Measurements from ENCODE around the gene MSX2. TPM values are rescaled to one million over a fixed set of nuclear protein-coding genes. Genes with fewer than 3 reads are reported as not detected.
A peak's percentile ranks its signal among the peaks of the same experiment; 100 is the strongest.

The MSX2 gene
- total RNA-seq, 1 donor from 2014 or later: not detected

DNA sequence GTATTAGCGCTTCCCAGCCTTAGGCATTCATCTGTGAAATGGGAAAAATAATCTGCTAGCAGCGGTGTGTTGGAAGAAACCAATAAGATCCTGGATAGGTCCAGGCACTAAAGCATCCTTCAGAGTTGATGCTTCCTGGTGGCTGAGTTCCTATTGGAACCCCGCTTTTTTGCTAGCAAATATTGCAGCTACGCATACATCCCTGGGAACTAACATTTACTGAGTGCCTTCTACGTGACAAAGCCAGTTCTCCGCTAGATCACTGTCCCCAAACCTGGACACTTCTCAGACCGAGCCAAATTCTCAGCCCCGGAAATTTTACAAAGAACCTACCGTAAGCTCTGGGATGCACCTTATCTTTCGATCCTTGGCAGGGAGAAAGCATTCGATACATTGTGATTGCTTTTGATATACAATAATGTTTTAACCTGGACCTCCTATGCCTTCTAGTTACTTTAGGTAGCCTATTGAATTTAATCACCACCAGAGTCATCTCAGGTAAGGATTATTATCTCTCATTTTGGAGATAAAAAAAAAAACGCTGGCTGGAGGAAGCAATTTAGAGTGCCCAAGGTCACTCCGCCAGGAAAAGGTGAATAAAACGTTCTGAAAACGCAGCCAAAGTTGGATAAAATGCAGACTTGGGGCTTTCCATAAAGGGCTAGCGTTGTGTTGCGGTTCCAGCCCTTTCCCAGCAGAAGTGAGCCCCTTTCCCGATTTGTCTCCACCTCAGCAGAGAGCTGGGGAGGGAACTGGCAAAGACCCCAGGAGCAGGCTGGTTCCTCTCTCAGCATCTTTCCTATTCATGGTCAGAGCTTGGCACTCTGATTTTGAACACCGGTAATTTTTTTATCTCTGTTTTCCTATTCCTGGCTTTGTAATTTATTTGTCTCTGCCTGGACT, 2.6 kb upstream of the MSX2 start:
- Mint-ChIP-seq H3K27me3 (ENCODE audit: low read depth) (peaks cover 77% of the 10 kb centered on the region), H3K4me1 (ENCODE audit: low read depth) (peaks cover 5% of the 10 kb centered on the region), H3K36me3 (ENCODE audit: low read depth) (peaks cover 3% of the 10 kb centered on the region), H3K9me3 (no peaks in the 10 kb centered on the region), H3K27ac (no peak overlapping the region), H3K4me3 (ENCODE audit: low read depth) (no peak overlapping the region)
- DNase-seq (ENCODE audit: low spot score): no peak
- intact Hi-C loops (cut with micrococcal nuclease): loop anchor here (5.0 kb wide), 1 partner anchor 1484 kb away; the partner anchor contains the start of gene NKX2-5

DNA sequence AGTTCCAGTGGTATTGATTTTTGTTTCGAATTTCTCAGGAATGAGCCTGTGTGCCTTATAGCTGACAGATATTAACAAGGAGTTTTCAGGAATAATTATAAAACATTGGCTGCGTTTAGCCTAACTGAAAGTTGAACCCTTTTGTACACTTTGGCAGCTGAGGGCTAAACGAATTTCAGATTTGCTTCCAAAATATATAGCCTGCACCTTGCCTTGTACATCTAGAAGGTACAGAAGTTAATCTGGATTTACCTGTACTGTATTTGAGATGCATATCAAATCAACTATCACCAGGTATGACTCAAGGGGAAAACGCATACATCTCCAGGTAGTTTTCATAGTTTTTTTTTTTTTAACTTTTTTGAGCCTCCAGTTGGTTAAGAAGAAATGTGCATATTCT, 1.9 kb upstream of the MSX2 start:
- no peaks in the 10 kb centered on the region for H3K9me3 Mint-ChIP-seq
- intact Hi-C loops (cut with micrococcal nuclease): loop anchor here (5.0 kb wide), 1 partner anchor 1485 kb away; the partner anchor contains the start of gene NKX2-5
- peaks cover 5% of the 10 kb centered on the region for H3K4me1 Mint-ChIP-seq (ENCODE audit: low read depth)
- no peak overlapping the region for H3K27ac Mint-ChIP-seq
- peaks cover 83% of the 10 kb centered on the region for H3K27me3 Mint-ChIP-seq (ENCODE audit: low read depth)
- DNase-seq (ENCODE audit: low spot score): no peak
- no peak overlapping the region for H3K4me3 Mint-ChIP-seq (ENCODE audit: low read depth)
- peaks cover 3% of the 10 kb centered on the region for H3K36me3 Mint-ChIP-seq (ENCODE audit: low read depth)

DNA sequence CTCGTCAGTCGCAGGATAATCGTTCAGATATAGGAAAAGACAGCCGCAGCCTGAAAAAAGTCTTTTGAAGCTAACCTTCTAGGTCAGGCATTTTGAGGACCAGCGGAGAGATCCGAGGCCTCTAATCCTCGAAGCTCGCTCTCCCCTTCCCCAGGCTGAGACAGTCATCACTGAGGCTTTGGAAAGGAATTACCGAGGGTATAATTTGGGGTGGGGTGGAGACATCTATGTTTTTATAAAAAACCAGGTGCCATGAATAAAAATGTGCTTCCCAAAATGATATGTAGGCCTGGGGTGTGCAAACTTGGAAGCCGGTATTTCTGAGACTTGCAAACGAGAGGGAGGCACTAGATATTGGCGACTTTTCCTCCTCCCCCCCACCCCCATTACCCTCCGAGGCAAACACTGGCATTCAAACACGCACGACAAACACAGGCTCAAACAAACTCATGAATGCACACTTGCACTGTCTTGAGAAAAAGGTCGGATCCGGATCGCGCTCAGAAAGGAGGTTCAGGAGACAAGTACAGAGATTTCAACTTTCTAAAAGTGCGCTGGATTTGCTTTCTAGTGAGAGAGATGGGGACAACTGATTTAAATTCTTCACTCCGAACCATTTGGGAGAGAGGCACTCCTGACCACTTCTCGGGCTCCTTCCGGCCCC, 935 bp upstream of the MSX2 start:
- no peak for DNase-seq (ENCODE audit: low spot score)
- peaks cover 88% of the 10 kb centered on the region for H3K27me3 Mint-ChIP-seq (ENCODE audit: low read depth)
- H3K4me1 Mint-ChIP-seq (ENCODE audit: low read depth): peaks cover 5% of the 10 kb centered on the region
- H3K36me3 Mint-ChIP-seq (ENCODE audit: low read depth): peaks cover 3% of the 10 kb centered on the region
- H3K27ac Mint-ChIP-seq: no peak overlapping the region
- H3K9me3 Mint-ChIP-seq: no peaks in the 10 kb centered on the region
- intact Hi-C loops (cut with micrococcal nuclease): loop anchor here (5.0 kb wide), 1 partner anchor 1486 kb away; the partner anchor contains the start of gene NKX2-5
- peak overlapping the region; percentile 6 for H3K4me3 Mint-ChIP-seq (ENCODE audit: low read depth)

DNA sequence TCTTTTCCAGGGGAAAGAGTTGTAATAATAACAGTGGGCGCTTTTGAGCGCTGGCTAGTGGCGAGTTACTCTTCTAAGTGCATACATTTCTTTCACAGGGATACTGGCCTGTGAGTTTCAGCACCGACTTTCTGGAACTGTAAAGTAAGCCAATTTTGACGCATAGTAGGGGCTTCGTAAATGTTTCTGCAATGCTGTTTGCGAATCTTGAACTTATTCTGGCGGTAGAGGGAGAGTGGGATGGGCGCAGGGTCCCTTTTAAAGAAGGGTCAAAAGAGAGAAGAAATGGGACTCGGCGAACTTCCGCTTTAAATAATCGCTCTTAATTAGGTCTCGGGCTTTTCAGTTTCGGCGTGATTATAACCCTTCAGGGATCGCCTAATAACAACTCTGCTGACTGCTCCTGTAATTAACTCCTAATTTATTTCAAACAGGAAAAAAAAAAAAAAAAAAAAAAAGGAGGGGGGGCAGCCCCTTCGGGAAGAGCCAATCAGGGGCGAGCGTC, 351 bp upstream of the MSX2 start:
- intact Hi-C loops (cut with micrococcal nuclease): loop anchor here (5.0 kb wide), 1 partner anchor 1487 kb away; the partner anchor contains the start of gene NKX2-5

DNA sequence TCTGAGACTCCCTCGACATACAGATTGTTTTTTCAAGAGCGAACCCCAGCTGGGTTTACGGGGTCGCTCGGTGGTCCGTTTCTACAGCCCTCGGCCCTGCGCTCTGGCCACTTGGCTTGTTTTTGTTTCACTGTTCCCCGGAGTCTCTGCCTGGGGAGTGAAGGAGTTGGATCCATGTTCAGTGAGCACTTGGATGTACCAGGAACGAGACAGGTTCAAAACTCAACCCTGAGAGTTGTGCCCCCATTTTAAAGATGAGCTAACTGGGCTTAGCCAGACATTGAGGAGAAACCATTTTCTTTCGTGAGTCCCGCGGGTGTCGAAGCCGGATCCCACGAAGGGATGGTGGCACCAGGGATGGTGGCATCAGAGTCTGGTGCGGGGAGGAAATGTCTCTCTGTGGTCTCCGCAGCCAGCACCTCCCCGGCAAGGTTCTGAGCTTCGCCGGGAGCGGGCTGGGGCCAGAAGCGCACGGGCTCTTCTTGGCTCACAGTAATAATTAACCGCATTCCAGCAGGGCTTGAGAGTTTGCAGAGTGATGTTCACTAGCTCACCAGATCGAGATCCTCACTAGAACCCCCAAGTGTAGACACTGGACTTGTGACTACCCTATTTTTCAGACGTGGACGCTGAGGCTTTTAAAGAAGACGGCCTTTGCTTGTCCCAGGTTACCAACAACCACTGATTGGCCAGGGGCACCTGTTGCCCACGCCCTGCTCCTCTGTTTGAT, 1.0 kb downstream of the MSX2 start:
- Mint-ChIP-seq H3K36me3 (ENCODE audit: low read depth) (peaks cover 3% of the 10 kb centered on the region), H3K27ac (no peak overlapping the region), H3K9me3 (no peaks in the 10 kb centered on the region), H3K27me3 (ENCODE audit: low read depth) (peaks cover 83% of the 10 kb centered on the region), H3K4me3 (ENCODE audit: low read depth) (no peak overlapping the region), H3K4me1 (ENCODE audit: low read depth) (peaks cover 5% of the 10 kb centered on the region)
- intact Hi-C loops (cut with micrococcal nuclease): no loop called here
- no peak for DNase-seq (ENCODE audit: low spot score)

More for the DNA sequence above, 351 bp upstream of the MSX2 start:
- Mint-ChIP-seq H3K27ac (no peak overlapping the region), H3K9me3 (no peaks in the 10 kb centered on the region), H3K27me3 (ENCODE audit: low read depth) (peaks cover 86% of the 10 kb centered on the region), H3K4me1 (ENCODE audit: low read depth) (peaks cover 5% of the 10 kb centered on the region), H3K36me3 (ENCODE audit: low read depth) (peaks cover 3% of the 10 kb centered on the region), H3K4me3 (ENCODE audit: low read depth) (peak overlapping the region; percentile 6)
- DNase-seq (ENCODE audit: low spot score): no peak

DNA sequence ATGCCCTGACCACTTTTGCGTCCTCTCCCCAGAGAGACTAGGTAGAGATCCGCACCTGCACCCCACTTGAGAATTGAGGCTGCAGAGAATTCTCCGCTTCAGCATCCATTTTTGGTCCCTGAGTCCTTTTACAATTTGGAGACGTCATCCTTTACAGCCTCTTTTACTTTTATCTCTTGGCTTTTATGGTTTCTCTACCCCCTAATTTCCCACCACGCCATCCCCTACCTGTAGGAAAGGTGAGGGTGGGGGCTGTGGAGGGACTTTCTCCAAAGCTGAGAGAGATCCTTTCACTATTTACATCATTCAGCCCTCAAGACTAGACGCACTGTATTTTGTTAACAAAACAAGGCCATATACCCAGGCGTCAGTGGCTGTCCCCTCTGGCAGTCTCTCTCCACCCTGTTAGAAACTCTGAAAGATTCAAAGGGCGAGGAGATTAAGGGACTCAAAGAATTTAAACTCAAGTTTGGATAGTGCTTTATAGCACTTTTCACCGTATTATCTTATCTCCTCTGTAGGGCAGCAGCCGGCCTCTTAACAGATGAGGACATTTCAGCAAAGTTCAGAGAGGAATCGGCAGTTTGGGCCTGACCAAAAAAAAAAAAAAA, 1.7 kb downstream of the MSX2 start:
- Mint-ChIP-seq H3K4me3 (ENCODE audit: low read depth) (no peak overlapping the region), H3K27ac (no peak overlapping the region), H3K27me3 (ENCODE audit: low read depth) (peaks cover 85% of the 10 kb centered on the region), H3K36me3 (ENCODE audit: low read depth) (peaks cover 3% of the 10 kb centered on the region), H3K4me1 (ENCODE audit: low read depth) (peaks cover 5% of the 10 kb centered on the region), H3K9me3 (no peaks in the 10 kb centered on the region)
- no peak for DNase-seq (ENCODE audit: low spot score)
- intact Hi-C loops (cut with micrococcal nuclease): no loop called here

DNA sequence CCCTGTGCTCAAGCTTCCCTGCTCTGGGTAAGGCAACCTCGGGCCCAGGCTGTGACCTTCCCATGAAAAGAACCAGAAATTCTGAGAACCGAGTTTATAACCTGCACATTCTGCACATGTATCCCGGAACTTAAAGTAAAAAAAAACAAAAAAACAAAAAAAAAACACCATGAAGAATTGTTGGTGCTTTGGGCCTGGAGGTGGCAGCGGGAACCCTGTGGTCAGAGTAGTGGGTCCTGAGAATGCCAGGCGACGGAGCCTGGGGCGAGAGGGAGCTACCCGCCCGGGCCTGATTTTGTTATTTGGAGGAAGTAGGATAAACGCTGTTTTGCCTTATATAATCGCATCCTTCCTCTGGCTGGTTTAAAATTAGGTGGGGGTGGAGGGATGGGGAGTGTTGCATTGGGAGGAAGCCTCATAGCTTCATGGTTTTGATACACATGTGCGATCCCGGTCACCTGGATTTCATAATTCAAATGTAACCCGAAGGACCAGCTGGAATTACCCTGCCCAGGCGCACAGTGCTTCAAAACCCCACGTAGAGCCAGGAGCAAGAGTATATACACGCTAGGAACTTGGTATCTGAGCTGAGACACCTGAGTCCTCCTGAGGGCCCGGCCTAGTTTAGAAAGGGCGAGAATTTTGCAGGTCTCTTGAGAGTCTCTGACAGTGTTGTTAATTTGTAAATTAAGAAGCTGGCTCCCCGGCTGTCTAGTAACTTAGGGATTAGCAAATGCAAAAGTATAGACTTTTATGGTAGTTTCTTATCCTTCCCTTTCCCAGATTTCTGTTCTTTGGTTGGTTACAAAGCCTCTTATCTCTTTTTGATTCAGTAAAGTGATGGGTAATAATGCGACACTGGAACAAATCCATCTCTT, 2.8 kb downstream of the MSX2 start:
- no peaks in the 10 kb centered on the region for H3K9me3 Mint-ChIP-seq
- H3K27ac Mint-ChIP-seq: no peak overlapping the region
- H3K27me3 Mint-ChIP-seq (ENCODE audit: low read depth): peaks cover 82% of the 10 kb centered on the region
- DNase-seq (ENCODE audit: low spot score): no peak
- intact Hi-C loops (cut with micrococcal nuclease): no loop called here
- H3K36me3 Mint-ChIP-seq (ENCODE audit: low read depth): peaks cover 3% of the 10 kb centered on the region
- H3K4me3 Mint-ChIP-seq (ENCODE audit: low read depth): no peak overlapping the region
- H3K4me1 Mint-ChIP-seq (ENCODE audit: low read depth): peaks cover 5% of the 10 kb centered on the region

DNA sequence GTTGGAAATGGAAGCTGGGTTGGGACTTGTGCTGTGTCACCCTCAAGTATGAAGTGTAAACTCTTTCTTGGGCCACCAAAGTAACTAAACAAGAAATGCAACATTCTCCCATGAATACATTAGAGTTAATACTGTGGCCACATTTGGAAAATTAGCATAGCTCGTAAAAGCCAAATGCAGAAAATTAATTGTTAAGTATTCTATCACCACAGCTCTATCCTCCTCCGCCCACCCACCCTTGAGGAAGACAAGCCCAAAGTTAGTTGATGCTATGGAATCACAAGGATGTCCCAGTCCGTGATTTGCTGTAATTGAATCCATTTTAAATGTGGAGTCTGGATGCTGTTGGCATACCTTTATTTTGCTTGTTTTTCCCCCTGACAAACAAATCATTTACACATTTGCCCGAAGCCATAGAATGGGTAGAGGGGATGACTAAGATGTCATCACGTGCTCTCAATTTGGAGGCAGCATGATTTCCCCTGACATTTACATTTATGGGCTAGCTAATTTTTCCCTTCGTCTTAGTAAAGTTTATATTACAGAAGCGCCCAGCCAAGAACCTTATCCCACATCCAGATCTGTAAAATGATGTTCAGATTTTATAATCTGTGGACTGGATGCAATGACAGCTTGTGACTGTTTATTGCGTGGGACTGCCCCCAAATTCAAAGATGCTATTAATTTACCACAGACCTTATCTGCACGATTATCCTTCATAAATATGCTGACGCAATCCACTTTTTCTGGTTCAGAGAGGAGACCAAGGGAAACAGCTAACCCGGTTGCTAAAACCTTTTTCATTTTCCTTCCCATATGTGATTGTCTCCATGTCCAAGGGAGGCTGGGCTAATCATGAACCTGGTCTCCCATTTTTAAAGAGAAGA, 3.7 kb downstream of the MSX2 start:
- no peak overlapping the region for H3K4me3 Mint-ChIP-seq (ENCODE audit: low read depth)
- H3K36me3 Mint-ChIP-seq (ENCODE audit: low read depth): peaks cover 3% of the 10 kb centered on the region
- no peak for DNase-seq (ENCODE audit: low spot score)
- H3K27ac Mint-ChIP-seq: no peak overlapping the region
- no peaks in the 10 kb centered on the region for H3K9me3 Mint-ChIP-seq
- H3K27me3 Mint-ChIP-seq (ENCODE audit: low read depth): peaks cover 81% of the 10 kb centered on the region
- H3K4me1 Mint-ChIP-seq (ENCODE audit: low read depth): peaks cover 5% of the 10 kb centered on the region
- intact Hi-C loops (cut with micrococcal nuclease): no loop called here

DNA sequence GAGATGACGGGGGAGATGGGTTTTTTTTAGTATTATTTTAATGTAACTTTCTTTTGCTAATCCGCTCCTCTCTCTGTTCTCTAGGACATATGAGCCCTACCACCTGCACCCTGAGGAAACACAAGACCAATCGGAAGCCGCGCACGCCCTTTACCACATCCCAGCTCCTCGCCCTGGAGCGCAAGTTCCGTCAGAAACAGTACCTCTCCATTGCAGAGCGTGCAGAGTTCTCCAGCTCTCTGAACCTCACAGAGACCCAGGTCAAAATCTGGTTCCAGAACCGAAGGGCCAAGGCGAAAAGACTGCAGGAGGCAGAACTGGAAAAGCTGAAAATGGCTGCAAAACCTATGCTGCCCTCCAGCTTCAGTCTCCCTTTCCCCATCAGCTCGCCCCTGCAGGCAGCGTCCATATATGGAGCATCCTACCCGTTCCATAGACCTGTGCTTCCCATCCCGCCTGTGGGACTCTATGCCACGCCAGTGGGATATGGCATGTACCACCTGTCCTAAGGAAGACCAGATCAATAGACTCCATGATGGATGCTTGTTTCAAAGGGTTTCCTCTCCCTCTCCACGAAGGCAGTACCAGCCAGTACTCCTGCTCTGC, 4.8 kb downstream of the MSX2 start:
- intact Hi-C loops (cut with micrococcal nuclease): no loop called here

DNA sequence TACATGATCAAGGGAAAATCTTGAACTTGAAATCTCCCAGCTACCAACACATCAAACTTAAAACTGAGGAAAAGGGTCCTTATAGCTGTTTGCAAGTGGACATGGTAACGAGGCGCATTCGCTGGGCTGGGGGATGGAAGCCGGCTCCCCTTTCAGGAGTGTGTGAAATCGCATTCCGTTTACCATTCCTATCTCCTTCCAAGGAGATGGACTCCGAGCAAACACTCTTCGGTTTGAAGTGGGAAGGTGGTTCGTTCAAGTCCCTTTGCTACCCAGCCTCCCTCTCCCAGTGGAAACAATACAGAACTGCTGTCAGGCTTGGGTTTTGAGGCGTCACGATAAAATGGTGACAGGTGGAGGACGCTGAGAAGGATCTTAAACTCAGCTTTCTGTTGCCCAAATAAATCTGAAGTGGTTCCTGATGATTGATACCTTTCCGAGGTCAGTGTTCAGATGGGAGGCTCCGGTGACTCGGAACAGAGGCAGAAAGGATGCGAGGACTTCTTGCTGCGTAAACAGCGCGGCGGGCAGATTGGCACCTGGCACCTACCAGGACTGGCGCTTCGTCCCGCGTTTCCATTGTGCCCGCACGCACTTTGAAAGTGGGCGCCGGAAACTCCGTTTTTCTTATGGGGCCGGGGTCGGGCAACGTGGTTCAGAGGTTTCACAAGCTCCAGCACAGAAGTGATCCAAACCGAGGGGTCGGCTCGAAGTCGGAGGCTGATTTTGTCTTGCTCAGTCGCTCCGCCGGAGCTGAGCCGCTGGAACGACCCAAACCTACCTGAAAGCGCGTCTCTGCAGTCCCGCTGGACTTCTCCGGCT, 7.0 kb downstream of the MSX2 start:
- H3K9me3 Mint-ChIP-seq: no peaks in the 10 kb centered on the region
- no peak overlapping the region for H3K4me3 Mint-ChIP-seq (ENCODE audit: low read depth)
- H3K27me3 Mint-ChIP-seq (ENCODE audit: low read depth): peaks cover 87% of the 10 kb centered on the region
- peaks cover 3% of the 10 kb centered on the region for H3K4me1 Mint-ChIP-seq (ENCODE audit: low read depth)
- H3K36me3 Mint-ChIP-seq (ENCODE audit: low read depth): no peaks in the 10 kb centered on the region
- no peak overlapping the region for H3K27ac Mint-ChIP-seq
- no peak for DNase-seq (ENCODE audit: low spot score)
- intact Hi-C loops (cut with micrococcal nuclease): loop anchor here (5.0 kb wide), 2 partner anchors 39 to 1489 kb away; no protein-coding TSS in a partner anchor

More for the DNA sequence above, 4.8 kb downstream of the MSX2 start:
- no peak for DNase-seq (ENCODE audit: low spot score)
- H3K9me3 Mint-ChIP-seq: no peaks in the 10 kb centered on the region
- no peak overlapping the region for H3K27ac Mint-ChIP-seq
- H3K4me1 Mint-ChIP-seq (ENCODE audit: low read depth): no peaks in the 10 kb centered on the region
- peaks cover 81% of the 10 kb centered on the region for H3K27me3 Mint-ChIP-seq (ENCODE audit: low read depth)
- no peak overlapping the region for H3K4me3 Mint-ChIP-seq (ENCODE audit: low read depth)
- no peaks in the 10 kb centered on the region for H3K36me3 Mint-ChIP-seq (ENCODE audit: low read depth)
